LNCAP (cell line): ENCODE data around the gene GMEB2.
A peak's percentile ranks its signal among the peaks of the same experiment; 100 is the strongest.

ENCODE experiments used
- TF ChIP-seq, protein P1 (sequence below): fragments of 450-650 bp; IDR thresholded peaks from 2 replicates; pipeline ENCODE4 v1.5.1; 2017; ENCODE audit warnings: mild to moderate bottlenecking

The GMEB2 gene

DNA sequence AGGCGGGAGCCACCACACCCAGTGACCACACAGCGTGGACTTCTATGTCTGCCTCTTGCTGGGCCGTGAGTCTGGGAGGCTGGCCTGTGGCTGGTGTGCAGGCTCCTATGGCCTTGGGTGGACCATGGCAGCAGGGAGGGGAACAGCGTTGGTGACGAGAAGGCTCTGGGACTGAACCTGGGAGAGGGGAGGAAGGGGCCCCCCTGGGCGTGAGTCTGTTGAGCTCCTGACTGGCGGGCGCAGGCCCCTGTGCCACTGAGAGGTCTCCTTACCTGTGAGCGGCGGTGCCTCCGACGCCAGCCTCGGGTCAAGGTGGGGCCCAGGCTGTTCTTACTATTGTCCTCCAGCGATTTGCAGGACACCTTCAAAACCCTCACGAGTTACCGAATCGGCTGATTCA lies 40.1 kb downstream of the GMEB2 start:
- TF ChIP-seq, protein P1, sequence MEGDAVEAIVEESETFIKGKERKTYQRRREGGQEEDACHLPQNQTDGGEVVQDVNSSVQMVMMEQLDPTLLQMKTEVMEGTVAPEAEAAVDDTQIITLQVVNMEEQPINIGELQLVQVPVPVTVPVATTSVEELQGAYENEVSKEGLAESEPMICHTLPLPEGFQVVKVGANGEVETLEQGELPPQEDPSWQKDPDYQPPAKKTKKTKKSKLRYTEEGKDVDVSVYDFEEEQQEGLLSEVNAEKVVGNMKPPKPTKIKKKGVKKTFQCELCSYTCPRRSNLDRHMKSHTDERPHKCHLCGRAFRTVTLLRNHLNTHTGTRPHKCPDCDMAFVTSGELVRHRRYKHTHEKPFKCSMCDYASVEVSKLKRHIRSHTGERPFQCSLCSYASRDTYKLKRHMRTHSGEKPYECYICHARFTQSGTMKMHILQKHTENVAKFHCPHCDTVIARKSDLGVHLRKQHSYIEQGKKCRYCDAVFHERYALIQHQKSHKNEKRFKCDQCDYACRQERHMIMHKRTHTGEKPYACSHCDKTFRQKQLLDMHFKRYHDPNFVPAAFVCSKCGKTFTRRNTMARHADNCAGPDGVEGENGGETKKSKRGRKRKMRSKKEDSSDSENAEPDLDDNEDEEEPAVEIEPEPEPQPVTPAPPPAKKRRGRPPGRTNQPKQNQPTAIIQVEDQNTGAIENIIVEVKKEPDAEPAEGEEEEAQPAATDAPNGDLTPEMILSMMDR = no peak

DNA sequence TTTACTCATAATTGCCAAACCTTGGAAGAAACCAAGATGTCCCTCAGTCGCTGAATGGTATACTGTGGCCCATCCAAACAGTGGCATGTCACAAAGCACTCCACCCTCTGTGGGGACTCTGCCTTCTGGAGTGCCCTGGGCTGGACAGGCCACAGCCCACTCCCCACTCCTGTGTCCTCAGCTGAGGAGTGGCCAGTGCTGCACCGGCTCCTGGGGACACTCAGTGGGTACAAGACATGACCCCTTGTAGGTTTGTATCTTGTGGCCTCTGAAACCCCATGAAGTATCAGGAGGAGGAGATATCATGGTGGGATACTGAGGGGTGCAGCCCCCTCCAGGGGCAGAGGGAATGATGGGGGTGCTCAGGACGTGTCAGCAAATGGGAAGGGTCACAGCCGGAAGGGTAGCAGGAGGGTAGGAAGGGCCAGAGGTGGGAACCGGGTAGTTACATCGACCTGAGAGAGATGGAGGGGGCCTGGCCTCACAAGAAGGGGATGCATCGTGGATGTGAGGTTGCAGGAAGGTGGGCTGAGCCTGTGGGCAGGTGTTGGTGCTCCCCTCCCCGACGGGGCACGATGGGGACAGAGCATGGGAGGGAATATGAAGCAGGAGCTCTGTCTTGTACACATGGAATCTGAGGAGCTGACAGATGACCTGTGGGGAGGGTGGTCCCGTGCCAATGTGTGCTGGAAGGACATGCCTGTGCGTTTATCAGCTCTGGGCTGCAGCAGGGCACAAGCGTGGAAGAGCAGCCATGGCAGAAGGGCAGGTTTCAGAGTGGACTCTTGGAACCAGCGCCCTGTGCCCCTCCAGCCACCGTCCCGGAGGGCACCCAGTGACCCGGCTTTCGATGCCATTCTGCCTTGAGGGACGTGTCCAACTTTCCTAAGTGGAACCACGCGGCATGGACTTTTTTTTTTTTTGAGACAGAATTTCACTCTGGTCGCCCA lies 41.0 kb downstream of the GMEB2 start:
- TF ChIP-seq, protein P1 = no peak

DNA sequence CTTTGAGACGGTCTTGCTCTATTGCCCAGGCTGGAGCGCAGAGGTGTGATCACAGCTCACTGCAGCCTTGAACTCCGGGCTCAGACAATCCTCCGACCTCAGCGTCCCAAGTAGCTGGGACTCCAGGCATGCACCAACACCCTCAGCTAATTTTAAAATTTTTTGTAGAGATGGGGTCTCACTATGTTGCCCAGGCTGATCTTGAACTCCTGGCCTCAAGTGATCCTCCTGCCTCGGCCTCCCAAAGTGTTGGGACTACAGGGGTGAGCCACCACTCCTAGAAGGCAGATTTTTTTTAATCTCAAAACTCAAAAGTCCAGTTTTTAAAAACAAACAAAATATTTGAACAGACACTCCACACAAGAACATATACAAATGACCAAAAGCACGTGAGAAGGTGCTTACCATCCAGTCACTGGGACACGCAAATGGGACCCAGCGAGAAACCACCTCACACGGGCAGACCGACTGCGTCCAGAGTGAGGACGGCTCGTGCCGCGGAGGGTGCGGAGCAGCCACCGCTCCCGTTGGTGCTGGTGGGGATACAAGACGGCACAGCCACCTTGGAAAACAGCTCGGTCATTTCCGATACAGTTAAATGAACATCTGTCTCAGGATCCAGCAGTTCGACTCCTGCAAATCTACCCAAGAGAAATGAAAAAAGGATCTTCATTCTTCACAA lies 44.4 kb downstream of the GMEB2 start:
- TF ChIP-seq, protein P1 = no peak

DNA sequence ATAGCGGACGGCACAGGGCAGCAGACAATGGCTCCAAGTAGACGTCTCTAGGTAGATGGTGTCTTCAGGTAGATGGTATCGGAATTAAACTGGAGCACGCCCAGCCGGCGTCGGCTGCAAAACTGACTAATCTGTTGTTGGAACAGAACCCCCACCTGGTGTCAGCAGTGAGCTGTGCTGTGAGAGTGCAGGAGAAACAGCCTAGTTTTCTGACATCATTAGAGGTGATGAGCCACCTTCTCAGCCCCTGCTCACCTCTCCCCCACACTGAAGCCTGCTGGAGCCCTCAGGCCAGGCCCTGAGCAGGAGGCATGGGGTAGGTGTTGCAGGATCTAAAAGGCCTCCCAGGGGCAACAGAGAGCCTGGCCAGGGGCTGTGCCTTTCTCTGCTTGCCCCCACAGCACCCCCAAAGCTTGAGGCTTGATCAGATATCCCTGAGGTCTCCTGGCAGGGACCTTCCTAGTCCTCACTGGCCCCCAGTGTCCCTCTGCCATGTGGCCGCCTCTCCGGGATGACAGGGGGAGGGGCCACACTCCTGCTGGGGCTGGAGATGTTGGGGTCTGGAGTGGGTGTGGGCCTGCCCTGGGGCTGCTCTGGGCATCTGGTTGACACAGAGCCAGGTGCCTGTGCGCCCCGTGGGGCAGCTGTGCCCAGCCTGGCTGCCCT lies 46.0 kb downstream of the GMEB2 start:
- TF ChIP-seq, protein P1 = peak; percentile 11; the same call in 1 of the 2 replicates

DNA sequence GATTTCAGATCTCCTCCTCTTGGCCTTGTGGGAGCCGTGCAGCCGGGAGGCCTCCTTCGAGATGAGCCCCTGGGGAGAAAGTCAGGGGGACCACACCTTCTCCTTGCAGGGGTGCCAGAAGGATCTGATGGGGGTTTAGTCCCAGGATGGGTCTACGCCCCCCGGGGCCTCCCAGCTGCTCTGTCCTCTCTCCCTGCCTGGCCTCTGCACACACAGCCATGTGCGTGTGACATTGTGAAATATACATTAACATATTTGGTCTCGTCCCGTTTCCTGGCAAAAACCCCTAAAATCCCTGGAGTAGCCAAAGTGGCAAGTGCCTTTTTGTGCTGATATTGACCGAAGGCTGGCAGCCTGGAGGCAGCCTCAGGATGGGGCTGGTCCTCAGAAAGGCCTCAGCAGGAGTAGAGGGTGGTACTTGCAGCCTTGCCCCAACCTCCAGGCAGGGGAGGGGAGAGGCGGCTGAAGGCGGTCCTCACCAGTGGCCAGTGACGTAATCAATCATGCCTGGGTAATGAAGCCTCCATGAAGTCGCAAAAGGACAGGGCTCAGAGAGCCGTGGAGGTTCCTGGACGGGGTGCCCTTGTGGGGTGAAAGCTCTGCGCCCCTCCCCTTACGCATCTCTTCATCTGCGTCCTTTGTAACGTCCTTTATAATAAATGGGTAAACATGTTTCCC lies 47.7 kb downstream of the GMEB2 start:
- TF ChIP-seq, protein P1 = no peak

DNA sequence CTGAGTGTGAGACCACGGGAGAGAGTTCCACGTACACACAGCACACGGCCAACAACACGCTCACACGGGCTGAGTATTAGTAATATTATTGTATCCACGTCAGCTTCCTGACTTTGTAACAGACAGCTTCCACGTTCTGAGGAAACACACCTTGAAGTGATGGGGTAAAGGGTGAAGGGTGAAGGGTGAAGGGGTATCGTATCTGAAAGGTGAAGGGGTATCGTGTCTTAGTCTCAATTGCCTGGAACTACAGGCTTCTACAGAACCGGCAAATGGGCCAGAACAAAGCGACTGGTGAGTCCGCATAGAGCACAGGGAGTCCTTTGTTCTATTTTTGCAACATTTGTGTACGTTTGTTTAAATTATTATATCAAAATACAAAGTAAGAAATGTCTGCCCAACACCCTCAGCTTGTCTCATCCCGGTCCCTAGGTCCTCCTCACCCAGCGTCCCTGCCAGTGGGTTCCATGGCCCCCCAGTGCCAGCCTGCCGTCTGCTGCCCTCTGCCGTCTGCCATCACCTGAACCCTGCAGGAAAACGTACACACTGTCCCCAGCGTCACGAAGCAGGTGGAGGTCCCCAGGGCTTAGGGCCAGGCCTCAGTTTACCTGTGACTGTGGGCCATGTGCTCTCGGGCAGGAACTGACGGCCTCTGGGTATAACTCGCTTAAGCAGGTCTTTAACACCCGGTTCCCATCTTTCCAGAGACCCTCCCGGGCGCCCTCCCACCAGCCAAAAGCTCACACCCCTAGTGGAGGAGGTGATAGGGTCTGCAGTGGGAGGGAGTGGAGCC lies 48.5 kb downstream of the GMEB2 start:
- TF ChIP-seq, protein P1 = no peak
